Melanocyte of skin (primary cell): ENCODE results near the gene CFAP99. TPM values are rescaled to one million over a fixed set of nuclear protein-coding genes. Genes with fewer than 3 reads are reported as not detected.

Source experiments
- total RNA-seq, 2 donors: library from RNA; depleted of rRNA; stranded (reverse); fragments of >200 nt; gene quantifications; 2 replicates each; pipeline ENCODE4 v1.2.3, GENCODE V29; 2012

CFAP99 gene
- under 1 TPM in 1 of 2 donors, not detected in 1; under 0.01 TPM for total RNA-seq

GRCh38 chr4:2418650-2419571 lies at the start of gene CFAP99:
TSS of gene CFAP99 (plus strand) at chr4:2418955.

GRCh38 chr4:2417765-2418649 lies 748 bp upstream of the CFAP99 start, which contains the start of gene ZFYVE28:
TSS of gene ZFYVE28 (minus strand) at chr4:2418645. CDS start at chr4:2418323, 322 bp downstream.

GRCh38 chr4:2468456-2469191 lies 49.9 kb downstream of the CFAP99 start, which contains the start of gene RNF4:
TSS of gene RNF4 (plus strand) at chr4:2469106. CDS start at chr4:2490494, 21,388 bp downstream.

Other genes starting within 250 kb of the CFAP99 start
- 10 to 100 TPM in 1 of 2 donors, 1 to 10 TPM in 1; 8.9 to 11.0 TPM for gene HAUS3, start 176.8 kb upstream of the CFAP99 start, total RNA-seq
- gene POLN, start 176.8 kb upstream of the CFAP99 start, total RNA-seq, result 1 to 10 TPM; 2.3 to 5.5 TPM
- 10 to 100 TPM; 20.3 to 41.0 TPM for gene MXD4, start 156.8 kb upstream of the CFAP99 start, total RNA-seq
- gene ZFYVE28, start 310 bp upstream of the CFAP99 start, total RNA-seq, result 10 to 100 TPM in 1 of 2 donors, 1 to 10 TPM in 1; 8.7 to 13.1 TPM
- gene RNF4, start 50.2 kb downstream of the CFAP99 start, total RNA-seq, result 100 to 1,000 TPM in 1 of 2 donors, 10 to 100 TPM in 1; 72.6 to 111 TPM
- gene FAM193A, start 117.7 kb downstream of the CFAP99 start, total RNA-seq, result 10 to 100 TPM; 18.6 to 22.0 TPM